ENCODE data around the gene MEAF6. TPM values are rescaled to one million over a fixed set of nuclear protein-coding genes. Genes with fewer than 3 reads are reported as not detected.

MEAF6 gene
- polyA plus RNA-seq, 1 of the 3 experiments (the other 2 are of a cell fraction): 60.5 TPM

DNA sequence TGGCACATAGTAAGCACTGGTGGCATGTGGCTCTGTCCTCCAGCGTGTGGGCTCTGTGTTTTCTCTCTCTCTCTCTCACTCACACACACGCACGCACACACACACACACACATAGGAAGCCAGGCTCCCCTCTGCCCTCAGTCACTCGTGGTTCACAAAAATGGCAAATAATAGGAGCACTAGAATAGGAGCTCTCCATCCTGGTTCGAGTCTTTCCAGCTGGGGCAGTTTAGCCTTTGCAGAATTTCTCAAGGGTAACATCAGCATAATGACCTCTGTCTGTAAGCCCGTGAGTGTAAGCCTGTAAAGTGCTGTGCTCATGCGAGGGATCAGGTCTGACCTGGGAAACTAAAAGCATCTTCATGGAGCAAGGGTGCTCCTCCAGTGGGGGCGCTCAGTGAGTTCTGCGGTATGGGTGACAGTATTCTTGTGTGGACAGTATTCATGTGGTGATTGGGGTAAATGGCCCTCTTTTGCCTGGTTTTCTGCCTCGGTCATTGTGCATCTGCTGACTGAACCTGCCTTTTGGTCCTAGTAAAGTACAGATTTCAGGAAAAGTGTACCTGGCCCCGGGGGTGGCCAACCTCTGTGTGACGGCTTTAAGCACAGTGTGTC is 41.0 kb downstream of the MEAF6 start:
- Histone ChIP-seq H3K36me3 (replicated peaks in 1 of 2; ENCODE audit: control insufficient read depth in 1 of 2, insufficient read depth in 2 of 2, low read length in 1 of 2) (peaks cover 0 to 10% of the 10 kb centered on the region in 2 experiments), H3K9ac (peak overlapping the region; percentile 81), H3F3A (replicated peaks; ENCODE audit: insufficient read depth) (peaks cover 35% of the 10 kb centered on the region), H4K20me1 (ENCODE audit: insufficient read depth) (no peaks in the 10 kb centered on the region), H3K9me3 (no peaks in the 10 kb centered on the region), H3K9me2 (no peaks in the 10 kb centered on the region), H3K79me2 (ENCODE audit: insufficient read depth) (peaks cover 55% of the 10 kb centered on the region), H2AFZ (ENCODE audit: low read depth) (peak overlapping the region; percentile 74; the same call in 1 of the 2 replicates), H3K27ac (ENCODE audit: low read depth in 2 of 2, low read length in 1 of 2) (peak overlapping the region; percentile 89 to 92), H3K4me2 (peak overlapping the region; percentile 93), H3K4me1 (ENCODE audit: control insufficient read depth in 1 of 2, insufficient read depth in 2 of 2, low read depth in 1 of 2, low read length in 1 of 2) (peaks cover 59 to 64% of the 10 kb centered on the region in 2 experiments), H3K4me3 (ENCODE audit: low read depth in 2 of 2, low read length in 1 of 2) (peak overlapping the region; percentile 82 to 94), H3K27me3 (ENCODE audit: insufficient read depth) (no peaks in the 10 kb centered on the region)
- DNase-seq: peak; percentile 62
- TF ChIP-seq, protein P1, sequence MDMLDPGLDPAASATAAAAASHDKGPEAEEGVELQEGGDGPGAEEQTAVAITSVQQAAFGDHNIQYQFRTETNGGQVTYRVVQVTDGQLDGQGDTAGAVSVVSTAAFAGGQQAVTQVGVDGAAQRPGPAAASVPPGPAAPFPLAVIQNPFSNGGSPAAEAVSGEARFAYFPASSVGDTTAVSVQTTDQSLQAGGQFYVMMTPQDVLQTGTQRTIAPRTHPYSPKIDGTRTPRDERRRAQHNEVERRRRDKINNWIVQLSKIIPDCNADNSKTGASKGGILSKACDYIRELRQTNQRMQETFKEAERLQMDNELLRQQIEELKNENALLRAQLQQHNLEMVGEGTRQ (IDR thresholded peaks at IDR 0.05; ENCODE audit: borderline replicate concordance, low read depth, low read length): no peak
- TF ChIP-seq MEF2A (IDR thresholded peaks at IDR 0.05; ENCODE audit: borderline replicate concordance, low read depth): no peak
- peak; percentile 18; the same call in 1 of the 2 replicates for TF ChIP-seq CTCF (IDR thresholded peaks at IDR 0.05)
- WGBS (ENCODE audit: low lambda C conversion rate): 44% methylated on average over 12 of the region's 12 CpGs
- ChIA-PET POLR2A (no interaction called here), CTCF (interaction anchor here (0.6 to 18.1 kb wide), 4 partner anchors 13 to 208 kb away, joined by 3 to 170 read pairs (median 68); partner anchors contain the start of gene MEAF6)

DNA sequence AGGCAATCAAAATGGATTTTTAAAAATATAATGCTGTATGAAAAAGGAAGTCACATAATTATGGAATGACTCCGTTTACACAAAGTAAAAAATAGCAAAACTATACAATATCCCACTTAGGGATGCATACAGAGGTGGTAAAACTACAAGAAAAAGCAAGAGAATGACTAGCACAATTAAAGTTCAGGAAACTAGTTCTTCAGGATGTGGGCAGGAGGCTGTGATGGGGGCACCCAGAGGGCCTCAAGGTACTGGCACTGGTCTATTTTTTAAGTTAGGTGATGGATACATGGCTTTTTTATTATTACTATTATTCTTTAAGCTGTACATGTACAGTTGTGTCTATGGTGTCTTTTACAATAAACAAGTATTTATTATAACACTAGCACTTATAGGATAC is 41.6 kb downstream of the MEAF6 start:
- Histone ChIP-seq H3K4me3 (ENCODE audit: low read depth in 2 of 2, low read length in 1 of 2) (peak overlapping the region; percentile 82 to 94; a peak in 3 of 4 replicates), H3K4me2 (peak overlapping the region; percentile 93), H3K9ac (peak overlapping the region; percentile 81; the same call in 1 of the 2 replicates), H2AFZ (ENCODE audit: low read depth) (no peak overlapping the region), H3K36me3 (replicated peaks in 1 of 2; ENCODE audit: control insufficient read depth in 1 of 2, insufficient read depth in 2 of 2, low read length in 1 of 2) (peaks cover 0 to 5% of the 10 kb centered on the region in 2 experiments), H4K20me1 (ENCODE audit: insufficient read depth) (no peaks in the 10 kb centered on the region), H3K79me2 (ENCODE audit: insufficient read depth) (peaks cover 50% of the 10 kb centered on the region), H3K4me1 (ENCODE audit: control insufficient read depth in 1 of 2, insufficient read depth in 2 of 2, low read depth in 1 of 2, low read length in 1 of 2) (peaks cover 55 to 60% of the 10 kb centered on the region in 2 experiments), H3K9me3 (no peaks in the 10 kb centered on the region), H3K27ac (ENCODE audit: low read depth in 2 of 2, low read length in 1 of 2) (peak overlapping the region; percentile 89 to 92), H3K9me2 (no peaks in the 10 kb centered on the region), H3F3A (replicated peaks; ENCODE audit: insufficient read depth) (peaks cover 32% of the 10 kb centered on the region), H3K27me3 (ENCODE audit: insufficient read depth) (no peaks in the 10 kb centered on the region)
- WGBS (ENCODE audit: low lambda C conversion rate): 70% methylated on average over 1 of the region's 1 CpG
- TF ChIP-seq REST (IDR thresholded peaks at IDR 0.05; ENCODE audit: low read depth, low read length) (no peak), USF1 (IDR thresholded peaks at IDR 0.05; ENCODE audit: borderline replicate concordance, low read depth) (no peak), JUND (IDR thresholded peaks at IDR 0.05) (no peak), GATA2 (CRISPR knock-in tag; IDR thresholded peaks at IDR 0.05) (no peak), MEF2A (IDR thresholded peaks at IDR 0.05; ENCODE audit: borderline replicate concordance, low read depth) (no peak), MAX (IDR thresholded peaks at IDR 0.05; ENCODE audit: low read depth) (no peak), RFX5 (IDR thresholded peaks at IDR 0.05; ENCODE audit: low read length) (no peak)
- TF ChIP-seq, protein P1 (IDR thresholded peaks at IDR 0.05; ENCODE audit: borderline replicate concordance, low read depth, low read length): no peak
- ChIA-PET POLR2A (interaction anchor here (1.0 kb wide), 1 partner anchor 41 kb away, joined by 4 read pairs; the partner anchor contains the start of gene MEAF6), CTCF (interaction anchor here (0.6 to 18.1 kb wide), 3 partner anchors 13 to 209 kb away, joined by 3 to 170 read pairs (median 123); no protein-coding TSS in a partner anchor)
- DNase-seq: no peak

Data from SK-N-SH (cell line).